Common myeloid progenitor, CD34-positive (primary cell): ENCODE results near the gene GALK2.
A peak's percentile ranks its signal among the peaks of the same experiment; 100 is the strongest.
"Not testable (repeated sequence)": the region's sequence is repeated elsewhere in the genome, so short reads cannot be mapped to it uniquely, and the experiment has no call there.

Experiments used
- CTCF ChIA-PET: fragments of 350-600 bp; sonication (Branson Sonifier 250); formaldehyde crosslinking; loops from one replicate; lab custom pipeline; 2021; ENCODE audit warnings: antibody characterized with exemption; lab: Charles Lee
- POLR2A ChIA-PET: fragments of 350-600 bp; sonication (Branson Sonifier 250); formaldehyde crosslinking; loops from one replicate; lab custom pipeline; 2021; ENCODE audit warnings: antibody characterized with exemption; lab: Charles Lee
- DNase-seq, 3 donors: peaks; one replicate each; pipeline versions ENCODE4 v3.0.0 to v3.0.0-alpha.2; 2013
- H3K27ac ChIP-seq, 2 experiments: 1 replicate in 1 of 2; 2 replicates in 1 of 2; pipeline ENCODE4 v1.7.0; 2013; ENCODE audit warnings: inconsistent platforms in 2 of 2, low read length in 2 of 2, mild to moderate bottlenecking in 2 of 2, low read depth in 1 of 2, moderate library complexity in 1 of 2; ENCODE audit not compliant: severe bottlenecking in 2 of 2, insufficient read depth in 1 of 2, poor library complexity in 1 of 2
- H3K27me3 ChIP-seq, 5 experiments: replicated peaks in 2 of 5; 1 replicate in 3 of 5; 2 replicates in 2 of 5; pipeline versions ENCODE4 v1.6.1 to v1.7.0; 2013; ENCODE audit warnings: low read length in 4 of 5, mild to moderate bottlenecking in 2 of 5, moderate library complexity in 2 of 5, inconsistent platforms in 1 of 5; ENCODE audit not compliant: insufficient read depth in 5 of 5, control insufficient read depth in 4 of 5
- H3K36me3 ChIP-seq, 4 experiments: 1 replicate in 2 of 4; 2 replicates in 2 of 4; pipeline versions ENCODE4 v1.6.1 to v1.7.0; 2013; ENCODE audit warnings: low read length in 3 of 4, control low read depth in 1 of 4, mild to moderate bottlenecking in 1 of 4; ENCODE audit not compliant: control insufficient read depth in 4 of 4, insufficient read depth in 4 of 4
- H3K4me1 ChIP-seq, 4 experiments: 1 replicate in 3 of 4; 2 replicates in 1 of 4; pipeline versions ENCODE4 v1.6.1 to v1.7.1; 2013; ENCODE audit warnings: low read length in 3 of 4, mild to moderate bottlenecking in 3 of 4, control low read depth in 1 of 4, inconsistent platforms in 1 of 4, moderate library complexity in 1 of 4; ENCODE audit not compliant: control insufficient read depth in 4 of 4, insufficient read depth in 4 of 4; ENCODE audit errors: control extremely low read depth in 1 of 4
- H3K4me3 ChIP-seq, 7 experiments: 1 replicate in 4 of 7; 2 replicates in 3 of 7; pipeline versions ENCODE4 v1.5.1 to v1.7.0; 2013; ENCODE audit warnings: mild to moderate bottlenecking in 7 of 7, low read length in 6 of 7, moderate library complexity in 6 of 7, inconsistent platforms in 2 of 7, low read depth in 2 of 7, control low read depth in 1 of 7; ENCODE audit not compliant: insufficient read depth in 4 of 7, control insufficient read depth in 1 of 7; ENCODE audit errors: extremely low read depth in 1 of 7
- H3K9me3 ChIP-seq, 5 experiments: 1 replicate in 4 of 5; 2 replicates in 1 of 5; pipeline versions ENCODE4 v1.6.1 to v1.7.1; 2013; ENCODE audit warnings: low read length in 4 of 5, mild to moderate bottlenecking in 2 of 5, inconsistent platforms in 1 of 5, low read depth in 1 of 5, moderate library complexity in 1 of 5; ENCODE audit not compliant: control insufficient read depth in 4 of 5, insufficient read depth in 2 of 5; ENCODE audit errors: control extremely low read depth in 1 of 5
- WGBS: methylation state at CpG from one replicate; pipeline ENCODE4 v1.1.5; 2013; ENCODE audit not compliant: insufficient coverage; 5-methylcytosine and 5-hydroxymethylcytosine counted together

Gene GALK2

DNA sequence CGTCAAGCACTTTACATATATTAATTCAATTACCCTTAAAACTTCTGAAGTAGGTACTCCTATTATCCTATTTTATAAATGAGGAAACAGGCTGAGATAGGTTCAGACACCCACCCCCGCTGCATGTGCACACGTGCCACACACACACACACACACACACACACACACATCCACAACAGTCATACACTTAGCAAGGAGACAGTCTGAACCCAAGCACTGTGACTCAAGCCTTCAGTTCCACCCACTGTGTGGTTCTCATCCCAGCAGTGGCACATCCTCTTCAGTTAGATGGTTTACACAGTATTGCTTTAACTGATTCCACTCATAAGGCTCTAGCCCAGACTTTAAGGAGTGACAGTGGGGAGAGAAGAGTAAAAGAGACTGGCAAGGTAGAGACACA, 161.9 kb downstream of the GALK2 start:
- Histone ChIP-seq H3K4me1 (no peaks in the 10 kb centered on the region), H3K9me3 (no peaks in the 10 kb centered on the region), H3K27ac (no peak overlapping the region), H3K4me3 (no peak overlapping the region), H3K27me3 (no peaks in the 10 kb centered on the region), H3K36me3 (peaks cover 4 to 19% (median 8%) of the 10 kb centered on the region in 4 experiments)
- DNase-seq: peak in 1 of 3 donors; percentile 4
- ChIA-PET CTCF (interaction anchor here (0.6 kb wide), 1 partner anchor 1160 kb away, joined by 3 read pairs; no protein-coding TSS in a partner anchor), POLR2A (no interaction called here)
- WGBS: 100% methylated on average over 2 of the region's 3 CpGs

DNA sequence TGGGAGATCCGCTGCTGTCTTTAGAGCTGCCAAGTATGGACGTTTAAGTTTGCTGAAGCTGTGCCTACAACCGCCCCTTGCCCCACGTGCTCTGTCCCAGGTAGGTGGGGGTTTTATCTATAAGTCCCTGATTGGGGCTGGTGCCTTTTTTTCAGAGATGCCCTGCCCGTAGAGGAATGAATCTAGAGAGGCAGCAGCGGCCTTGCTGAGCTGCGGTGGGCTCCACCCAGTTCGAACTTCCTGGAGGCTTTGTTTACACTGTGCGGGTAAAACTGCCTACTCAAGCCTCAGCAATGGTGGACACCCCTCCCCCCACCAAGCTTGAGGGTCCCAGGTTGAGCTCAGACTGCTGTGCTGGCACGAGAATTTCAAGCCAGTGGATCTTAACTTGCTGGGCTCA, 169.6 kb downstream of the GALK2 start:
- H3K27ac ChIP-seq: no peak overlapping the region
- POLR2A ChIA-PET: no interaction called here
- WGBS: 97% methylated on average over 8 of the region's 10 CpGs
- DNase-seq: no peak
- H3K4me3 ChIP-seq: no peak overlapping the region
- H3K9me3 ChIP-seq: peaks cover 0 to 14% (median 2%) of the 10 kb centered on the region in 5 experiments
- H3K27me3 ChIP-seq: no peaks in the 10 kb centered on the region
- H3K36me3 ChIP-seq: peaks cover 0 to 23% (median 3%) of the 10 kb centered on the region in 4 experiments
- CTCF ChIA-PET: no interaction called here
- no peaks in the 10 kb centered on the region for H3K4me1 ChIP-seq

DNA sequence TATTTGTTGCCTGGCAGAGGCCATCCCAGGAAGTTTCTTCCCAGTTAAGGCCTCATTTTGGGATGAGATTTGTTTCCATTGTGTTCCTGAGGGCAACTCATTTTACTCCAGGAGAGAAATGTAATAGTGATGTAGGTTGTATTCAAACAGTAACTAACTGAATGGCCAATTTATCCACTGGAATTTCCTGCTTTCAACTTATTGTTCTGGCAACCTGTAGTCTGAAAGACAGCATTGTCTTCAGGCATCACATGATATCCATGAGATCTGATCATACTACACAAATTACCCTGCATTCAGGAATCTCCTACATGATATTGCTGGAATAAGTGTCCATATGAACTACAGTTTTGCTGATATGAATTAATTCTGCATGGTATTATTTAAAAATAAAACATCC, 173.5 kb downstream of the GALK2 start:
- peaks cover 0 to 14% (median 2%) of the 10 kb centered on the region in 5 experiments for H3K9me3 ChIP-seq

DNA sequence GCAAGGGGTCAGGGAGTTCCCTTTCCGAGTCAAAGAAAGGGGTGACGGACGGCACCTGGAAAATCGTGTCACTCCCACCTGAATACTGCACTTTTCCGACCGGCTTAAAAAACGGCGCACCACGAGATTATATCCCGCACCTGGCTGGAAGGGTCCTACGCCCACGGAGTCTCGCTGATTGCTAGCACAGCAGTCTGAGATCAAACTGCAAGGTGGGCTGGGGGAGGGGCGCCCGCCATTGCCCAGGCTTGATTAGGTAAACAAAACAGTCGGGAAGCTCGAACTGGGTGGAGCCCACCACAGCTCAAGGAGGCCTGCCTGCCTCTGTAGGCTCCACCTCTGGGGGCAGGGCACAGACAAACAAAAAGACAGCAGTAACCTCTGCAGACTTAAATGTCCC, 184.4 kb downstream of the GALK2 start:
- DNase-seq, H3K27me3 ChIP-seq, H3K4me1 ChIP-seq, H3K36me3 ChIP-seq, POLR2A ChIA-PET, CTCF ChIA-PET, H3K4me3 ChIP-seq, H3K9me3 ChIP-seq, H3K27ac ChIP-seq: not testable (repeated sequence)
- 97% methylated on average over 5 of the region's 17 CpGs for WGBS

More for the DNA sequence above, 173.5 kb downstream of the GALK2 start:
- ChIA-PET CTCF (no interaction called here), POLR2A (no interaction called here)
- Histone ChIP-seq H3K4me1 (no peaks in the 10 kb centered on the region), H3K27ac (no peak overlapping the region), H3K4me3 (no peak overlapping the region), H3K27me3 (no peaks in the 10 kb centered on the region), H3K36me3 (peaks cover 0 to 27% (median 2%) of the 10 kb centered on the region in 4 experiments)
- DNase-seq: no peak

DNA sequence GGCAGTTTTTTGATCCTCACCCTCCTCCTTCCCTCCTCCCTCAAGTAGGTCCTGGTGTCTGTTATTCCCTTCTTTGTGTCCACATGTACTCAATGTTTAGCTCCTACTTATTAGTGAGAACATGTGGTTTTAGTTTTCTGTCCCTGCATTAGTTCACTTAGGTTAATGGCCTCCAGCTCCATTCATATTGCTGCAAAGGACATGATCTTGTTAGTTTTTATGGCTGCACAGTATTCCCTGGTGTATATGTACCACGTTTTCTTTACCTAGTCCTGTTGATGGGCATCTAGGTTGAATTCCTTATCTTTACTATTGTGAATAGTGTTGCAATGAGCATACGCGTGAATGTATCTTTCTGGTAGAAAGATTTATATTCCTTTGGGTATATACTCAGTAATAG, 191.3 kb downstream of the GALK2 start:
- Histone ChIP-seq H3K27me3 (no peaks in the 10 kb centered on the region), H3K4me1 (no peaks in the 10 kb centered on the region), H3K36me3 (no peaks in the 10 kb centered on the region), H3K9me3 (peaks cover 0 to 3% (median 0%) of the 10 kb centered on the region in 5 experiments), H3K4me3 (no peak overlapping the region), H3K27ac (no peak overlapping the region)
- no CpG with 5 or more reads among the region's 3 CpGs for WGBS
- POLR2A ChIA-PET: no interaction called here
- CTCF ChIA-PET: no interaction called here
- DNase-seq: no peak

DNA sequence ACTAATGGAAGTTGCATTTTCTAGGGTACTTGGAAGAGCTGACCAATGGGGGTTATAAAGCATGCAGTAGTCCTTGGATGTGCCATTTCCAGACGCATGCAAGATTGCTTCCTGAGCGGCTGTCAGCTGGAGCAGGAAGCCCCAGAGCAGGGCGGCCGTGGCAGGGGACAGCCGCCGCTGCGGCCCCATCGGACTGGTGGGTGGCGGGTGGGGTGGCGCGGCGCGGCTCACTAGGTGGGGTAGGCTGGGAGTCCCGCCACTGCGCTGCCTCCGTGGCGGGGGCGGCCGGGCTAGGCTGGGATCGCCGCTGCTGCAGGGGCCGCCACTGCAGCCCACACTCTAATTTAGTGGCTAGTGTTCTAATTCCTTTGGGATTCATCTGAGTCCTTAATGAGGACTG, 196.4 kb downstream of the GALK2 start:
- DNase-seq: no peak
- Histone ChIP-seq H3K4me3 (no peak overlapping the region), H3K27ac (no peak overlapping the region), H3K4me1 (no peaks in the 10 kb centered on the region), H3K9me3 (peaks cover 0 to 3% (median 0%) of the 10 kb centered on the region in 5 experiments), H3K36me3 (no peaks in the 10 kb centered on the region), H3K27me3 (no peaks in the 10 kb centered on the region)
- CTCF ChIA-PET: no interaction called here
- POLR2A ChIA-PET: no interaction called here
- 93% methylated on average over 9 of the region's 22 CpGs for WGBS

DNA sequence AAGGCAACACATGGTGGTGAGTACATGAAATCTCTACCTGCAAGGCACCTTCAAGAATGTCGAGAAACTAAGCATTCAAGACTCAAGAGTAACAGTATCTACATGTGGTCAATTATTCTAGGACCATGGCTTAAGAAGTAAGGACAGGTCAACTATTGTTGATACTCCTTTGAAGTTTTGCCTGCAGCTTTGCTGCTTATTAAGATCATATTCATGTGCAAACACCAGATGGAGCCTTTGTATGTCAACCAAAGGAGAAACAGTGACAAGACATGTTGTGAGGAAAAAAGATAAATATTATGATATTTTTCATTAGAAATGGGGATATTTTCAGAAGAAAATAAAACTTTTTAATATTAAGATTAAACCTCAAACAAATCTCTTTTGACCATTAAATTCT, 200.7 kb downstream of the GALK2 start:
- WGBS: no CpG with 5 or more reads among the region's 1 CpG
- Histone ChIP-seq H3K4me1 (no peaks in the 10 kb centered on the region), H3K27me3 (no peaks in the 10 kb centered on the region), H3K36me3 (no peaks in the 10 kb centered on the region), H3K4me3 (no peak overlapping the region), H3K27ac (no peak overlapping the region), H3K9me3 (no peaks in the 10 kb centered on the region)
- peak; percentile 18 to 55 (median 51) for DNase-seq
- ChIA-PET CTCF (no interaction called here), POLR2A (no interaction called here)
